NCI-H2171 treated with DMSO at 0.1 percent for 48 hours (cell line): Measurements from ENCODE around the gene ST13.
"Not testable (repeated sequence)": the region's sequence is repeated elsewhere in the genome, so short reads cannot be mapped to it uniquely, and the experiment has no call there.

Experiments used
- DNase-seq: peaks from one replicate; lab custom pipeline; 2025; lab: John Stamatoyannopoulos, UW

The ST13 gene

GRCh38 chr22:40781749-40782148, 74.7 kb downstream of the ST13 start:
- not testable (repeated sequence) for DNase-seq
